GM23338 (cell line): ENCODE data around the gene NCOA7. TPM values are rescaled to one million over a fixed set of nuclear protein-coding genes. Genes with fewer than 3 reads are reported as not detected.

Experiments used
- ATAC-seq: fragments of 200-7000 bp; cut with Tn5 transposase; 3 replicates; pipeline ENCODE4 v1.9.1; 2020
- DNase-seq: peaks from one replicate; pipeline ENCODE4 v3.0.0-alpha.2; 2015; ENCODE audit warnings: low spot score
- H2AFZ ChIP-seq: fragments of 200-600 bp; sonication (generic); 2 replicates; pipeline ENCODE4 v1.8.0; 2016; ENCODE audit warnings: antibody characterized with exemption, mild to moderate bottlenecking, moderate library complexity
- H3F3A ChIP-seq: fragments of 200-600 bp; sonication (generic); replicated peaks from 2 replicates; pipeline ENCODE4 v1.8.0; 2017; ENCODE audit warnings: antibody characterized with exemption, mixed run types, low read depth
- H3K27ac ChIP-seq: fragments of 200-600 bp; sonication (generic); 2 replicates; pipeline ENCODE4 v1.6.1; 2016; ENCODE audit warnings: low read depth
- H3K27me3 ChIP-seq: fragments of 200-600 bp; sonication (generic); 2 replicates; pipeline ENCODE4 v1.8.0; 2016; ENCODE audit warnings: mild to moderate bottlenecking, mixed run types, moderate library complexity; ENCODE audit not compliant: insufficient read depth
- H3K36me3 ChIP-seq: fragments of 200-600 bp; sonication (generic); 2 replicates; pipeline ENCODE4 v1.8.0; 2016; ENCODE audit warnings: mild to moderate bottlenecking; ENCODE audit not compliant: insufficient read depth
- H3K4me1 ChIP-seq: fragments of 200-600 bp; sonication (generic); 2 replicates; pipeline ENCODE4 v1.8.0; 2016; ENCODE audit warnings: mild to moderate bottlenecking, moderate library complexity; ENCODE audit not compliant: insufficient read depth
- H3K4me2 ChIP-seq: fragments of 200-600 bp; sonication (generic); 2 replicates; pipeline ENCODE4 v1.7.1; 2017; ENCODE audit warnings: mixed run types
- H3K4me3 ChIP-seq: fragments of 200-600 bp; sonication (generic); 2 replicates; pipeline ENCODE4 v1.6.1; 2016; ENCODE audit warnings: mixed run types
- H3K79me2 ChIP-seq: fragments of 200-600 bp; sonication (generic); replicated peaks from 2 replicates; pipeline ENCODE4 v1.8.0; 2017; ENCODE audit warnings: mild to moderate bottlenecking; ENCODE audit not compliant: insufficient read depth
- H3K9me2 ChIP-seq: fragments of 200-600 bp; sonication (generic); 2 replicates; pipeline ENCODE4 v1.8.0; 2017; ENCODE audit not compliant: insufficient read depth
- H4K20me1 ChIP-seq: fragments of 200-600 bp; sonication (generic); replicated peaks from 2 replicates; pipeline ENCODE4 v1.8.0; 2017; ENCODE audit warnings: mild to moderate bottlenecking; ENCODE audit not compliant: insufficient read depth
- H3K27ac Mint-ChIP-seq: 2 replicates; pipeline ENCODE4 v1.8.0; 2020; ENCODE audit warnings: inconsistent platforms, mild to moderate bottlenecking, moderate library complexity, mixed read lengths
- H3K27me3 Mint-ChIP-seq: 3 replicates; pipeline ENCODE4 v1.8.0; 2022; ENCODE audit warnings: low read depth, mild to moderate bottlenecking, moderate library complexity, mixed read lengths, inconsistent platforms; ENCODE audit not compliant: insufficient read depth, poor library complexity
- H3K36me3 Mint-ChIP-seq: 3 replicates; pipeline ENCODE4 v1.8.0; 2021; ENCODE audit warnings: low read depth, mild to moderate bottlenecking, inconsistent platforms, moderate library complexity, mixed read lengths
- H3K4me1 Mint-ChIP-seq: 3 replicates; pipeline ENCODE4 v1.8.0; 2020; ENCODE audit warnings: mild to moderate bottlenecking, inconsistent platforms, mixed read lengths
- H3K4me3 Mint-ChIP-seq: 3 replicates; pipeline ENCODE4 v1.8.0; 2021; ENCODE audit warnings: moderate library complexity, mild to moderate bottlenecking, inconsistent platforms, mixed read lengths
- H3K9me3 Mint-ChIP-seq: 3 replicates; pipeline ENCODE4 v1.8.0; 2020; ENCODE audit warnings: moderate library complexity, mild to moderate bottlenecking, inconsistent platforms, mixed read lengths
- CREB1 ChIP-seq: fragments of 250-450 bp; sonication (Bioruptor Pico); IDR thresholded peaks from 2 replicates; pipeline ENCODE4 v1.5.0; 2020; ENCODE audit warnings: low read depth, mild to moderate bottlenecking, moderate library complexity
- ETS1 ChIP-seq: IDR thresholded peaks from 2 replicates; pipeline ENCODE4 v1.6.1; 2016; ENCODE audit warnings: antibody characterized with exemption
- EZH2 ChIP-seq: fragments of 200-600 bp; sonication (generic); IDR thresholded peaks from one replicate; pipeline ENCODE4 v1.8.0; 2017; ENCODE audit warnings: antibody characterized with exemption, mild to moderate bottlenecking, low read depth; ENCODE audit not compliant: unreplicated experiment
- EZH2phosphoT487 ChIP-seq: fragments of 200-600 bp; sonication (generic); IDR thresholded peaks from one replicate; pipeline ENCODE4 v1.8.1; 2018; ENCODE audit warnings: antibody characterized with exemption; ENCODE audit not compliant: unreplicated experiment
- JUNB ChIP-seq: IDR thresholded peaks from one replicate; pipeline ENCODE4 v1.6.1; 2016; ENCODE audit warnings: antibody characterized with exemption; ENCODE audit not compliant: unreplicated experiment
- NANOG ChIP-seq: IDR thresholded peaks from 2 replicates; pipeline ENCODE4 v1.6.1; 2016; ENCODE audit warnings: antibody characterized with exemption, borderline replicate concordance
- POLR2AphosphoS5 ChIP-seq: IDR thresholded peaks from 2 replicates; pipeline ENCODE4 v1.6.1; 2016; ENCODE audit warnings: antibody characterized with exemption, low read depth
- STAT1 ChIP-seq: IDR thresholded peaks from one replicate; pipeline ENCODE4 v1.6.1; 2016; ENCODE audit warnings: antibody characterized with exemption; ENCODE audit not compliant: unreplicated experiment
- ZNF114 ChIP-seq: fragments of 250-450 bp; sonication (Bioruptor Pico); IDR thresholded peaks from 2 replicates; pipeline ENCODE4 v1.5.0; 2020; ENCODE audit warnings: mild to moderate bottlenecking, moderate library complexity
- ZNF331 ChIP-seq: fragments of 250-450 bp; sonication (Bioruptor Pico); IDR thresholded peaks from 2 replicates; pipeline ENCODE4 v1.5.0; 2020; ENCODE audit warnings: low read depth, mild to moderate bottlenecking, moderate library complexity
- polyA plus RNA-seq: library from polyadenylated mRNA; unstranded; fragments of >200 nt; fragmentation: Nextera tagmentation; extraction: Ambion mirVana; gene quantifications from 2 replicates; pipeline ENCODE4 v1.2.1, GENCODE V29; 2016
- total RNA-seq: library from RNA; depleted of rRNA; stranded (reverse); fragments of >200 nt; shearing (Covaris generic); gene quantifications from 2 replicates; pipeline ENCODE4 v1.2.3, GENCODE V29; 2014
- TF ChIP-seq, protein P1 (sequence below), 2 experiments: fragments of 200-600 bp in 1 of 2; sonication (generic) in 1 of 2; conservative IDR thresholded peaks; 2 replicates each; pipeline versions ENCODE4 v1.5.1 to v1.6.1; 2016 to 2017; ENCODE audit warnings: antibody characterized with exemption in 2 of 2, low read depth in 2 of 2, mild to moderate bottlenecking in 2 of 2, moderate library complexity in 1 of 2
- TF ChIP-seq, protein P2 (sequence below): IDR thresholded peaks from one replicate; pipeline ENCODE4 v1.6.1; 2018; ENCODE audit warnings: antibody characterized with exemption; ENCODE audit not compliant: unreplicated experiment

Gene NCOA7
- total and polyA plus RNA-seq, 2 experiments from 2014 or later: 9.3 to 15.7 TPM

GRCh38 chr6:125865015-125865414 is 74.3 kb downstream of the NCOA7 start (continued):
- TF ChIP-seq, protein P1, sequence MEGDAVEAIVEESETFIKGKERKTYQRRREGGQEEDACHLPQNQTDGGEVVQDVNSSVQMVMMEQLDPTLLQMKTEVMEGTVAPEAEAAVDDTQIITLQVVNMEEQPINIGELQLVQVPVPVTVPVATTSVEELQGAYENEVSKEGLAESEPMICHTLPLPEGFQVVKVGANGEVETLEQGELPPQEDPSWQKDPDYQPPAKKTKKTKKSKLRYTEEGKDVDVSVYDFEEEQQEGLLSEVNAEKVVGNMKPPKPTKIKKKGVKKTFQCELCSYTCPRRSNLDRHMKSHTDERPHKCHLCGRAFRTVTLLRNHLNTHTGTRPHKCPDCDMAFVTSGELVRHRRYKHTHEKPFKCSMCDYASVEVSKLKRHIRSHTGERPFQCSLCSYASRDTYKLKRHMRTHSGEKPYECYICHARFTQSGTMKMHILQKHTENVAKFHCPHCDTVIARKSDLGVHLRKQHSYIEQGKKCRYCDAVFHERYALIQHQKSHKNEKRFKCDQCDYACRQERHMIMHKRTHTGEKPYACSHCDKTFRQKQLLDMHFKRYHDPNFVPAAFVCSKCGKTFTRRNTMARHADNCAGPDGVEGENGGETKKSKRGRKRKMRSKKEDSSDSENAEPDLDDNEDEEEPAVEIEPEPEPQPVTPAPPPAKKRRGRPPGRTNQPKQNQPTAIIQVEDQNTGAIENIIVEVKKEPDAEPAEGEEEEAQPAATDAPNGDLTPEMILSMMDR (conservative IDR thresholded peaks at IDR 0.05; ENCODE audit: low read depth in 2 of 2): no peak
- TF ChIP-seq CREB1 (CRISPR knock-in tag): no peak
- TF ChIP-seq JUNB: no peak
- TF ChIP-seq POLR2AphosphoS5: no peak

- no peaks in the 10 kb centered on the region for H3F3A ChIP-seq
- peaks cover 2% of the 10 kb centered on the region for H3K27me3 Mint-ChIP-seq
- no peak overlapping the region for H3K4me2 ChIP-seq
- H3K27ac Mint-ChIP-seq: no peak overlapping the region
- no peak overlapping the region for H2AFZ ChIP-seq
- no peaks in the 10 kb centered on the region for H3K27me3 ChIP-seq
- H3K79me2 ChIP-seq: no peaks in the 10 kb centered on the region
- H3K4me1 ChIP-seq: peaks cover 16% of the 10 kb centered on the region
- no peak overlapping the region for H3K27ac ChIP-seq
- H3K36me3 ChIP-seq: no peaks in the 10 kb centered on the region
- H3K9me2 ChIP-seq: no peaks in the 10 kb centered on the region; the same call in 1 of the 2 replicates
- ATAC-seq (no peak), DNase-seq (no peak)
- no peak overlapping the region for H3K4me3 ChIP-seq
- H3K4me1 Mint-ChIP-seq: peaks cover 8% of the 10 kb centered on the region
- H3K36me3 Mint-ChIP-seq: no peaks in the 10 kb centered on the region
- no peaks in the 10 kb centered on the region for H4K20me1 ChIP-seq
- no peak overlapping the region for H3K4me3 Mint-ChIP-seq
- H3K9me3 Mint-ChIP-seq: no peaks in the 10 kb centered on the region
- TF ChIP-seq ETS1 (no peak), EZH2 (no peak), NANOG (no peak), JUNB (no peak), POLR2AphosphoS5 (no peak), ZNF331 (CRISPR knock-in tag) (no peak), EZH2phosphoT487 (no peak), CREB1 (CRISPR knock-in tag) (no peak), STAT1 (no peak), ZNF114 (CRISPR knock-in tag) (no peak)
- TF ChIP-seq, protein P2, sequence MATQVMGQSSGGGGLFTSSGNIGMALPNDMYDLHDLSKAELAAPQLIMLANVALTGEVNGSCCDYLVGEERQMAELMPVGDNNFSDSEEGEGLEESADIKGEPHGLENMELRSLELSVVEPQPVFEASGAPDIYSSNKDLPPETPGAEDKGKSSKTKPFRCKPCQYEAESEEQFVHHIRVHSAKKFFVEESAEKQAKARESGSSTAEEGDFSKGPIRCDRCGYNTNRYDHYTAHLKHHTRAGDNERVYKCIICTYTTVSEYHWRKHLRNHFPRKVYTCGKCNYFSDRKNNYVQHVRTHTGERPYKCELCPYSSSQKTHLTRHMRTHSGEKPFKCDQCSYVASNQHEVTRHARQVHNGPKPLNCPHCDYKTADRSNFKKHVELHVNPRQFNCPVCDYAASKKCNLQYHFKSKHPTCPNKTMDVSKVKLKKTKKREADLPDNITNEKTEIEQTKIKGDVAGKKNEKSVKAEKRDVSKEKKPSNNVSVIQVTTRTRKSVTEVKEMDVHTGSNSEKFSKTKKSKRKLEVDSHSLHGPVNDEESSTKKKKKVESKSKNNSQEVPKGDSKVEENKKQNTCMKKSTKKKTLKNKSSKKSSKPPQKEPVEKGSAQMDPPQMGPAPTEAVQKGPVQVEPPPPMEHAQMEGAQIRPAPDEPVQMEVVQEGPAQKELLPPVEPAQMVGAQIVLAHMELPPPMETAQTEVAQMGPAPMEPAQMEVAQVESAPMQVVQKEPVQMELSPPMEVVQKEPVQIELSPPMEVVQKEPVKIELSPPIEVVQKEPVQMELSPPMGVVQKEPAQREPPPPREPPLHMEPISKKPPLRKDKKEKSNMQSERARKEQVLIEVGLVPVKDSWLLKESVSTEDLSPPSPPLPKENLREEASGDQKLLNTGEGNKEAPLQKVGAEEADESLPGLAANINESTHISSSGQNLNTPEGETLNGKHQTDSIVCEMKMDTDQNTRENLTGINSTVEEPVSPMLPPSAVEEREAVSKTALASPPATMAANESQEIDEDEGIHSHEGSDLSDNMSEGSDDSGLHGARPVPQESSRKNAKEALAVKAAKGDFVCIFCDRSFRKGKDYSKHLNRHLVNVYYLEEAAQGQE: no peak
- TF ChIP-seq, protein P1 (conservative IDR thresholded peaks at IDR 0.05; ENCODE audit: low read depth in 2 of 2): no peak
These were observed 75.7 kb downstream of the NCOA7 start for GRCh38 chr6:125866433-125866832.
